Endothelial cell (in vitro differentiated cells): Measurements from ENCODE around the gene SYNPO2. TPM values are rescaled to one million over a fixed set of nuclear protein-coding genes. Genes with fewer than 3 reads are reported as not detected.
"Not testable (repeated sequence)": the region's sequence is repeated elsewhere in the genome, so short reads cannot be mapped to it uniquely, and the experiment has no call there.

ENCODE experiments used
- DNase-seq: peaks from one replicate; pipeline ENCODE4 v3.0.0; 2021; ENCODE audit warnings: low spot score
- H3K27ac Mint-ChIP-seq: one replicate; pipeline ENCODE4 v1.8.0; 2021; ENCODE audit warnings: mixed read lengths, inconsistent platforms; ENCODE audit not compliant: unreplicated experiment
- H3K27me3 Mint-ChIP-seq: one replicate; pipeline ENCODE4 v1.8.0; 2021; ENCODE audit warnings: mild to moderate bottlenecking, moderate library complexity, mixed read lengths, inconsistent platforms; ENCODE audit not compliant: unreplicated experiment
- H3K36me3 Mint-ChIP-seq: one replicate; pipeline ENCODE4 v1.8.0; 2021; ENCODE audit warnings: mild to moderate bottlenecking, low read depth, mixed read lengths, inconsistent platforms; ENCODE audit not compliant: unreplicated experiment
- H3K4me1 Mint-ChIP-seq: one replicate; pipeline ENCODE4 v1.8.0; 2021; ENCODE audit warnings: mild to moderate bottlenecking, mixed read lengths, inconsistent platforms; ENCODE audit not compliant: unreplicated experiment
- H3K4me3 Mint-ChIP-seq: one replicate; pipeline ENCODE4 v1.8.0; 2021; ENCODE audit warnings: mild to moderate bottlenecking, mixed read lengths, inconsistent platforms; ENCODE audit not compliant: unreplicated experiment
- H3K9me3 Mint-ChIP-seq: one replicate; pipeline ENCODE4 v1.8.0; 2021; ENCODE audit warnings: mixed read lengths, inconsistent platforms; ENCODE audit not compliant: unreplicated experiment
- CTCF ChIP-seq: fragments of 200-600 bp; sonication (generic); IDR thresholded peaks from one replicate; pipeline ENCODE4 v1.5.0; 2021; ENCODE audit warnings: antibody characterized with exemption; ENCODE audit not compliant: unreplicated experiment
- total RNA-seq: library from RNA; stranded (reverse); fragmentation: NEBNext Ultra II Directional; extraction: Animal tissue kit (Norgen Biotek cat#: 25700); gene quantifications from one replicate; pipeline ENCODE4 v1.2.1, GENCODE V29; 2021; ENCODE audit not compliant: unreplicated experiment

The SYNPO2 gene
- total RNA-seq, 1 donor from 2014 or later: 1.1 TPM

DNA sequence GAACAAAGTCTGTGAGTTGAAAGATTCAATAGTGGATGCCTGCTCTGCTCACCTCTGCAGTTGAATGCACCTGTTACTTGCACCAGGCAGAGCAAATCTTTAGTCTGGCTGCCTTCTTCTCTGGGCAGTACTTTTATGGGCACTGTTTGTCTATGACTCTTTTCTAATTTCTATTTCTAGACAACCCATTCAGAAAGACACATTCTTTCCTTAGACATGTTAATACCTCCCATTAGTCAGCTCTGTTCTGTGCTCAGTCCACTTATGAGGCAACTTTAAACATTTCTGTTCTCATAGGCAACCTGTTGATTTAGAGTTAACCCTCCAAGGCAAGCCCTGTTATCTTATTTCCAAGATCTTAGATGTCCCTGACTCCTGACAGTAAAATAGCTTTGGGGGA is 108.9 kb downstream of the SYNPO2 start:
- no peak overlapping the region for H3K27ac Mint-ChIP-seq
- no peak for DNase-seq
- no peak for TF ChIP-seq CTCF
- H3K9me3 Mint-ChIP-seq: no peaks in the 10 kb centered on the region
- peaks cover 1% of the 10 kb centered on the region for H3K27me3 Mint-ChIP-seq
- H3K36me3 Mint-ChIP-seq: no peaks in the 10 kb centered on the region
- H3K4me3 Mint-ChIP-seq: no peak overlapping the region
- H3K4me1 Mint-ChIP-seq: no peaks in the 10 kb centered on the region

DNA sequence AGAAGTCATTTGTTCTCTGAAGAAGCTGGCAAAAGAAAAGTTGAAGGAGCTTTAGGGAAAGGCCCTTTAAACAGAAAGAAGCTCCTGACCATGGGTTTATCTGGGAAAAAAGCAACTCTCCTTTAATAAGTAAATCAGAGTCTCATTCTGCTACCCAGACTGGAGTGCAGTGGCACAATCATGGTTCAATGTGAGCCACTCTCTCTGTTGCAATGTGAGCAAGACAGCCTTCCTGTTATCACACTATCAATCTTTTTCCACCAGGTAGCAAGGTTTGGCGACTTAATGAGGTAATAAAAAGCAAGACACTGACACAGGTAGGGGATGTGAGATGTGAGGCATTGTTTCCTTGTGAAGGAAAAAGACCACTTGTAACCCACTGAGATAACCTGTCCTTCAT is 111.3 kb downstream of the SYNPO2 start:
- Mint-ChIP-seq H3K27ac (no peak overlapping the region), H3K4me3 (no peak overlapping the region)
- DNase-seq: no peak

DNA sequence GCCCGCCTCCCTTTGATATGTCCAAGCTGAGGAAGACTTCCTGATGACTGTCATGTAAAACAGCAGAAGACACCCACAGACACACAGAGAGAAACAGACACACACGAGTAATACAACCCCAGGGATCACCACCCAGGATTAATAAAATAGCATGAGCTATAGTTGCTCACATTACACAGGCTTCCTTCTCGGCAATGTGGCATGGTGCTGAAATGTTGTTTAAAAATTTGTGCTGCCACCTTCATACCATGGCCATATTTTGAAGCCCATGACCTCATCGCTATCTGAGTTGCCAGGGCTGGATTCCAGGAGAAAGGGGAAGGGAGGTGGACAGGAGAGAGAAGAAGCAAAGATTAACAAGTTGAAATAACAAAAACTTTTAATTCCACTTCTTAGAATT is 111.7 kb downstream of the SYNPO2 start:
- H3K9me3 Mint-ChIP-seq: no peaks in the 10 kb centered on the region
- no peak overlapping the region for H3K27ac Mint-ChIP-seq
- TF ChIP-seq CTCF: no peak
- H3K4me1 Mint-ChIP-seq: no peaks in the 10 kb centered on the region
- no peak overlapping the region for H3K4me3 Mint-ChIP-seq
- H3K36me3 Mint-ChIP-seq: no peaks in the 10 kb centered on the region
- no peak for DNase-seq
- H3K27me3 Mint-ChIP-seq: no peaks in the 10 kb centered on the region

More for the DNA sequence above, 111.3 kb downstream of the SYNPO2 start:
- Mint-ChIP-seq H3K27me3 (no peaks in the 10 kb centered on the region), H3K9me3 (no peaks in the 10 kb centered on the region), H3K4me1 (no peaks in the 10 kb centered on the region), H3K36me3 (no peaks in the 10 kb centered on the region)
- no peak for TF ChIP-seq CTCF

GRCh38 chr4:119002476-119002875 is 113.8 kb downstream of the SYNPO2 start:
- H3K36me3 Mint-ChIP-seq: no peaks in the 10 kb centered on the region
- no peaks in the 10 kb centered on the region for H3K27me3 Mint-ChIP-seq
- DNase-seq: no peak
- TF ChIP-seq CTCF: no peak
- H3K9me3 Mint-ChIP-seq: no peaks in the 10 kb centered on the region
- H3K4me1 Mint-ChIP-seq: no peaks in the 10 kb centered on the region
- H3K4me3 Mint-ChIP-seq: no peak overlapping the region
- no peak overlapping the region for H3K27ac Mint-ChIP-seq

DNA sequence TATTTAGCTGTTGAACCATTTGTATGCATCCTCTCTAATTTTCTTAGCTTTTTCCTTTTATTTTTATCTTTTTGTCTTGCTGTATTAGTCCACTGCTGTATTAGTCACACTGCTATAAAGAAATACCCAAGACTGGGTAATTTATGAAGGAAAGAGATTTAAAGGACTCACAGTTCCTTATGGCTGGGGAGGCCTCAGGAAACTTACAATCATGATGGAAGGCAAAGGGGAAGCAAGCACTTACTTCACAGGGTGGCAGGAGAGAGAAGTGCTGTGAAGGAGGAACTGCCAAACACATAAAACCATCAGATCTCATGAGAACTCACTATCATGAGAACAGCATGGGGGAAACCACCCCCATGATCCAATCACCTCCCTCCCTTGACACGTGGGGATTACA is 114.3 kb downstream of the SYNPO2 start:
- H3K9me3 Mint-ChIP-seq, H3K4me1 Mint-ChIP-seq, H3K36me3 Mint-ChIP-seq, H3K4me3 Mint-ChIP-seq, DNase-seq, H3K27me3 Mint-ChIP-seq, H3K27ac Mint-ChIP-seq: not testable (repeated sequence)

DNA sequence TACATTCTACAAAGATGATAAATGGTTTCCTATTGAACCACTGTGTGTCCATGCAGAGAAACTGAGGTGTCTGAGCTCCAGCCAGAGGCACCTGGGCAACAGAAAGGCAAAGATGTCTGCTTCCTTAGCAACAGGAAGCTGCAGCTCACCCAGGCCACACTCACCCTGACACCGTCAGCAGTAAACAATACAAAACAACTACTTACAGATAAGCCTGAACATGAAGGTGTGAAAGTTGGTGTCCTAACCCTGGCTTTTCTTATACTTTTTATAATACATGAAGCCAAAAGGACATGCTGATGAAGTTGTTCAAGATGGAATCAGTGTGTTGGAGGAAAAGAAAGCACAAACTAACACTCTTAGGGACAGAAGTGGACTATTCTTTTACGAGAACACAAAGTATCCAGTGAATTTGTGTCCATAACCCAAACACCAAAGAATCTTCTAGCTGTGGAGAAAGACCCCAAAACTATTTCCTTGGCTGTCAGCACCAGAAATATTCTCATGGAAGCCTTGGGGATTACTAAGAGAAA is 117.3 kb downstream of the SYNPO2 start:
- TF ChIP-seq CTCF: no peak
- no peaks in the 10 kb centered on the region for H3K4me1 Mint-ChIP-seq
- H3K4me3 Mint-ChIP-seq: no peak overlapping the region
- no peaks in the 10 kb centered on the region for H3K36me3 Mint-ChIP-seq
- H3K27me3 Mint-ChIP-seq: no peaks in the 10 kb centered on the region
- no peak overlapping the region for H3K27ac Mint-ChIP-seq
- DNase-seq: no peak
- no peaks in the 10 kb centered on the region for H3K9me3 Mint-ChIP-seq
